GM12872 (cell line): Measurements from ENCODE around the gene TTLL9.

Experiments
- TF ChIP-seq, protein P1 (sequence below): IDR thresholded peaks from 3 replicates; pipeline ENCODE4 v1.5.1; 2011; ENCODE audit warnings: low read depth, mild to moderate bottlenecking, low read length, moderate library complexity; ENCODE audit not compliant: insufficient read depth

The TTLL9 gene

DNA sequence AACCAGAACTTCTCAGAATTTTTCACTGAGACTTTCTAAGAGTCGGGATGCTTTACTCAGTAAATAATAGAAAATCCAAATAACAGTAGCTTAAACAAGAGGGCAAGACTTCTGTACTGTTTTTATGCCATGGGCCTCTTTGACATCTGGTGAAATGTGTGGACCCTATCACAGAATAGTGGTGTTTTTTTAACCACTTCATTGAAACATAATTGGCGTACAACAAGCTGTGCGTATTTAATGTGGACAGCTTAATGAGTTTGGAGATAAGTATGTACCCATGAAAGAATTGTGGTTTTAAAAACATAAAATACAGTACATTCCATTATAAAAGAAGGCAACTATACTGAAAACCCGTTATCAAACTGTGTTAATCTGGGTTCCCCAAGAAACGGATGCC is 43.7 kb downstream of the TTLL9 start:
- TF ChIP-seq, protein P1, sequence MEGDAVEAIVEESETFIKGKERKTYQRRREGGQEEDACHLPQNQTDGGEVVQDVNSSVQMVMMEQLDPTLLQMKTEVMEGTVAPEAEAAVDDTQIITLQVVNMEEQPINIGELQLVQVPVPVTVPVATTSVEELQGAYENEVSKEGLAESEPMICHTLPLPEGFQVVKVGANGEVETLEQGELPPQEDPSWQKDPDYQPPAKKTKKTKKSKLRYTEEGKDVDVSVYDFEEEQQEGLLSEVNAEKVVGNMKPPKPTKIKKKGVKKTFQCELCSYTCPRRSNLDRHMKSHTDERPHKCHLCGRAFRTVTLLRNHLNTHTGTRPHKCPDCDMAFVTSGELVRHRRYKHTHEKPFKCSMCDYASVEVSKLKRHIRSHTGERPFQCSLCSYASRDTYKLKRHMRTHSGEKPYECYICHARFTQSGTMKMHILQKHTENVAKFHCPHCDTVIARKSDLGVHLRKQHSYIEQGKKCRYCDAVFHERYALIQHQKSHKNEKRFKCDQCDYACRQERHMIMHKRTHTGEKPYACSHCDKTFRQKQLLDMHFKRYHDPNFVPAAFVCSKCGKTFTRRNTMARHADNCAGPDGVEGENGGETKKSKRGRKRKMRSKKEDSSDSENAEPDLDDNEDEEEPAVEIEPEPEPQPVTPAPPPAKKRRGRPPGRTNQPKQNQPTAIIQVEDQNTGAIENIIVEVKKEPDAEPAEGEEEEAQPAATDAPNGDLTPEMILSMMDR: no peak

GRCh38 chr20:31915491-31916280 is 45.3 kb downstream of the TTLL9 start:
- TF ChIP-seq, protein P1: no peak

GRCh38 chr20:31916708-31917107 is 46.3 kb downstream of the TTLL9 start:
- TF ChIP-seq, protein P1: no peak

- TF ChIP-seq, protein P1: no peak
Measured at GRCh38 chr20:31918466-31919105, 48.2 kb downstream of the TTLL9 start.

GRCh38 chr20:31919410-31920155 is 49.1 kb downstream of the TTLL9 start:
- TF ChIP-seq, protein P1: no peak

GRCh38 chr20:31920275-31920855 is 49.9 kb downstream of the TTLL9 start:
- TF ChIP-seq, protein P1: no peak

- TF ChIP-seq, protein P1: no peak
Measured at GRCh38 chr20:31922181-31922580, 51.7 kb downstream of the TTLL9 start.
